Ishikawa (cell line): ENCODE data around the gene SH3BP2.

Experiments
- CEBPB ChIP-seq: IDR thresholded peaks from 2 replicates; pipeline ENCODE4 v1.6.1; 2012
- CREB1 ChIP-seq: IDR thresholded peaks from 2 replicates; pipeline ENCODE4 v1.6.1; 2012; ENCODE audit warnings: low read depth
- EGR1 ChIP-seq: IDR thresholded peaks from 2 replicates; pipeline ENCODE4 v1.6.1; 2012
- EP300 ChIP-seq: IDR thresholded peaks from 2 replicates; pipeline ENCODE4 v1.6.1; 2012; ENCODE audit warnings: borderline replicate concordance
- FOXM1 ChIP-seq: IDR thresholded peaks from 2 replicates; pipeline ENCODE4 v1.6.1; 2012; ENCODE audit warnings: low read depth, borderline replicate concordance
- NFIC ChIP-seq: IDR thresholded peaks from 2 replicates; pipeline ENCODE4 v1.6.1; 2012
- RAD21 ChIP-seq: IDR thresholded peaks from 2 replicates; pipeline ENCODE4 v1.6.1; 2012; ENCODE audit warnings: low read depth
- TAF1 ChIP-seq: IDR thresholded peaks from 2 replicates; pipeline ENCODE4 v1.6.1; 2012; ENCODE audit warnings: low read depth, mild to moderate bottlenecking
- TCF12 ChIP-seq: IDR thresholded peaks from 2 replicates; pipeline ENCODE4 v1.6.1; 2012; ENCODE audit warnings: low read depth
- TEAD4 ChIP-seq: IDR thresholded peaks from 2 replicates; pipeline ENCODE4 v1.6.1; 2012
- USF1 ChIP-seq: IDR thresholded peaks from 2 replicates; pipeline ENCODE4 v1.6.1; 2012
- YY1 ChIP-seq: IDR thresholded peaks from 2 replicates; pipeline ENCODE4 v1.6.1; 2012; ENCODE audit warnings: low read depth
- ZBTB7A ChIP-seq: IDR thresholded peaks from 2 replicates; pipeline ENCODE4 v1.6.1; 2012; ENCODE audit warnings: low read depth
- TF ChIP-seq, protein P1 (sequence below): IDR thresholded peaks from 2 replicates; pipeline ENCODE4 v1.6.1; 2012
- TF ChIP-seq, protein P2 (sequence below): IDR thresholded peaks from 2 replicates; pipeline ENCODE4 v1.6.1; 2012; ENCODE audit warnings: low read depth, mild to moderate bottlenecking

SH3BP2 gene

GRCh38 chr4:2793586-2794485, 951 bp downstream of the SH3BP2 start:
- TF ChIP-seq, protein P1, sequence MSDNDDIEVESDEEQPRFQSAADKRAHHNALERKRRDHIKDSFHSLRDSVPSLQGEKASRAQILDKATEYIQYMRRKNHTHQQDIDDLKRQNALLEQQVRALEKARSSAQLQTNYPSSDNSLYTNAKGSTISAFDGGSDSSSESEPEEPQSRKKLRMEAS = no peak
- no peak for TF ChIP-seq TAF1
- TF ChIP-seq CEBPB = 0 out of 2 replicates have a peak, but pooled peaks have one; percentile 36
- TF ChIP-seq RAD21 = no peak

DNA sequence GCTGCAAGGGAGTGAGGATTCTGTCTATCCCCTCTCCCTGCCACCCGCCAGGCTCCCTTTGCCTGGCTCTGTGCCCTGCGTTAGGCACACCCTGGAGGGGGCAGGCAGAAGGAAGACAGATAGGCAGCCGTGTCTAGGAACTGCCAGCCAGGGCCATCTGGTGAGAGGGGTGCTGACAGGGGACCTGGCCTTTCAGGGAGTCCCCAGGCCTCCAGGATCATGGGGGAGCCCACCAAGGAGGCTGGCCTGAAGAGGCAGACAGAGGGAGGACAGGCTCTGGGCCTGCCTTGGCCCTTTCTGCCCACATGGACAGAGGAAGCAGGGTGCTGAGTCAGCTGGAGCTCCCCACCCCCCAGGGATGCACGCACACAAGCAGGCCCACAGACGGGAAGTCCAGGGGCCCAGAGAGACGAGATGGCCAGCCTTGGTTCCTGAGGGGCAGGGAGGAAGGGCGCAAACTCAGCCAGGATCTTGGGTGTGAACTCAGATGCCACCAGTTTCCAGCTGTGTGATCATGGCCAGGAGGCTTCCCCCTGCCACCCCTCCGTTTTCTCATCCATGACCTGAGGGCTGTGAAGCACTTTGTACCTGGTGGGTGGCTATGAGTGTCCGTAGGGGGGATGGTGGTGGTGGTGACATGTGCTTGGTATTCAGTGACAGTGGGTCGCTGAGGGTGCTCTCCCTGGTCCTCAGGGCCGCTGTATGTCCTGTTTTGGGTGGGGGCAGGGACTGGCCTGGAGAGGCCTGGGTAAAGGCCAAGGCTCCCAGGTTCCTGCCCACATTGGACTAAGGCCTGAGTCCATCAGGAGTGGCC, 1.8 kb downstream of the SH3BP2 start:
- no peak for TF ChIP-seq TAF1
- no peak for TF ChIP-seq FOXM1
- TF ChIP-seq CEBPB = no peak
- TF ChIP-seq ZBTB7A = no peak
- no peak for TF ChIP-seq RAD21

DNA sequence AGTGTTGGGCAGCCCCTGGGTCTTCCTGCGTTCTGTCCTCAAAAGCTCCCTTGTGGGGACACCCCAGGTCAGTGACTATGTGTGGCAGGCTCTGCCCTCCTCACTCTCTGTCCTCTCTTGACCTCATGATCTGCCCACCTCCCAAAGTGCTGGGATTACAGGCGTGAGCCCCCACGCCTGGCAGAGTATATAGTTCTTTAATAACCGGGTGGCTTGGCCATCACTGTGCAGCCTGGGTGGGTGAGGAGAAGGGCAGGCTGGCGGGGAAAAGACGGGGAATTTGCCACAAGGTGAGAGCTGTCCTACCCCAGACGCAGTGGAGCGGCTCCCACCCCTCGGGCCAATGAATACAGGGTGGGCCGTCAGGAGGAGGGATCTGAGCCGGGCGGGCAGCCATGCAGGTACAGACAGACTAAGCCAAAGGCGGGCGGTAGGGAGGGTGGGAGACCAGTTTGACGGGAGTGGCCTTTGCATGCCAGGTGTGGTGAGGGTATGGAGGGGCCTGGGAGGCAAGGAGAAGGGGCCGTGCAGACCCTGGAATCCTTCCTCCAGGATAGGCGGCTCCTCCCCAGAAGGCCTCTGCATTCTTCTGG, 2.5 kb downstream of the SH3BP2 start:
- 0 out of 2 replicates have a peak, but pooled peaks have one; percentile 21 for TF ChIP-seq ZBTB7A
- no peak for TF ChIP-seq YY1

DNA sequence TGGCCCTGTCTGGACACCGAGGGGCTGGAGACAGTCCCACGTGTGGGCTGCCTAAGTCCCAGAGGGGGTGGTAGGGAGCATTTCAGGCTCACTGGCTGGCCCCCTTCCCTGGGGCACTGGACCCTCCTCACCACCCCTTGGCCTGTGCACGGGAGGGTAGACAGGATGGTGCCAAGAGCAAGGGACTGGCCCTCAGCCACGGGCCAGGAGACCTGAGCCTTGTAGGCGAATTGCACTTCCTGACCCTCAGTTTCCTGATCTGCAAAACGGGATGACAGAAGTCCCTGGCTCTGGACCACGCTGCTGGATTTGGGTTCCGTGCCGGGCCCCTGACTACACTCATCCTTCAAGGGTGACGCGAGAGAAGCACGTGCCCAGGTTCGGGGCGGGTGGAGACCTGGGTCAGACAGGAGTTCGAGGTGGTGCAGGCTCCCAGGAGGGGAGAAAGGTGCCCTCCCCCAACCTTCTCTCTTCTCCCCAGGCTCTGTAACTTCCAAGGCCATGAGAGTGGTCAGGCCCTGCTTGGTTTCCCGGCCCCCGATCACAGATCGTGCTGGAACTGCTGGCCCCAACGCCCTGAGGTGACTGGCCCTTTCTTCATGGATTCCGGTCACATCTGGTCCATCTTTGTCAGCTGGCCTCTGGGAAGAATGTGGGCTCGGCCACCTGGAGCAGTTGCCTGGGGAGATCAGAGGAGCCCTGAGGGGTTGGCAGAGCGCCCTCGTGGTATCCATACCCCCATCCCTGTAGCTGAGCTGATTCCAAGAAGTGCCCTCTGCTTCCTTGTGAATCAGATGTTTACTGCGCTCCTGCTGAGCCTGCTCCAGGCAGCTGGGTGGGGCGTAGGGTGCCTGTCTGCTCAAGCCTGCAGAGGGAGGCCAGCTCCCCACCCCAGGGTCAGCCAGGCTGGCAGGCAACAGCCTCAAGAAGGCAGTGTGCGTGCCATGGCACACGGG, 3.3 kb downstream of the SH3BP2 start:
- TF ChIP-seq TCF12 (peak; percentile 78), TEAD4 (0 out of 2 replicates have a peak, but pooled peaks have one; percentile 41), EP300 (no peak), ZBTB7A (peak; percentile 31; the same call in 1 of the 2 replicates), RAD21 (0 out of 2 replicates have a peak, but pooled peaks have one; percentile 1), CEBPB (no peak), NFIC (peak; percentile 73)
- TF ChIP-seq, protein P1 = peak; percentile 33; the same call in 1 of the 2 replicates

DNA sequence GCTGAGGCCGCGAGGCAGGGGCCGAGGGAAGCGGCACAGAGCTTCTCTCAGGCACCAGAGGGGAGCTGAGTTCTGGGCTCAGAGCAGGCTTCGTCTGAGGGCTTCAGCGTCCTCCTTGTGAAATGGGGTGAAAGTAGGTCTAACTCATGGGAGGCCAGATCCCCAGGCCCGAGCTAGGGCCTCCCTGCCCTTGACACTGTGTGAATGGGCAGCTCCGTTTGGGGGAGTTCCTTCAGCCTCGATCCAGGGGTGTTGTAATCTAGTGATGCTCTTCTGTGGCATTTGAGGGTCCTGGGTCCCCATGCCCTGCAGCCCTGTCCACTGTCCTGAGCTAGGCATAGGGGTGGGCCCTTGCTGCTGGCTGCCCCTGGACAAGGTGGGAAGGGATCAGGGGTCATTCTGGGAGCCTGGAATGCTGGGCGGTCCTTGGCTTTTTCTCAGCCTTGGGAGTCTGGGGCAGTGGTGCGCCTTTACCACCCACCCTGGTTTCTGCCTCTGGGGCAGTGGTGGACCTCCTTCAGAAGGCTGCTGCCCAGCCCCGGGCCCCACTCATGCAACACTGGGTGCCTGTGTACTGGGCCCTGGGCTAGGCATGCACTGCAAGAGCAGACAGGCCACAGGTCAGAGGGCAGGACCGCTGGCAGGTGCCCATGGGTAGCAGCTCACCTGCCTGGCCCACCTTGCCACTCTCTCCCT, 4.1 kb downstream of the SH3BP2 start:
- TF ChIP-seq YY1 (no peak), ZBTB7A (0 out of 2 replicates have a peak, but pooled peaks have one; percentile 9)
- TF ChIP-seq, protein P1 = no peak

GRCh38 chr4:2797545-2798305, 4.8 kb downstream of the SH3BP2 start:
- TF ChIP-seq YY1 = no peak
- no peak for TF ChIP-seq RAD21
- TF ChIP-seq, protein P2, sequence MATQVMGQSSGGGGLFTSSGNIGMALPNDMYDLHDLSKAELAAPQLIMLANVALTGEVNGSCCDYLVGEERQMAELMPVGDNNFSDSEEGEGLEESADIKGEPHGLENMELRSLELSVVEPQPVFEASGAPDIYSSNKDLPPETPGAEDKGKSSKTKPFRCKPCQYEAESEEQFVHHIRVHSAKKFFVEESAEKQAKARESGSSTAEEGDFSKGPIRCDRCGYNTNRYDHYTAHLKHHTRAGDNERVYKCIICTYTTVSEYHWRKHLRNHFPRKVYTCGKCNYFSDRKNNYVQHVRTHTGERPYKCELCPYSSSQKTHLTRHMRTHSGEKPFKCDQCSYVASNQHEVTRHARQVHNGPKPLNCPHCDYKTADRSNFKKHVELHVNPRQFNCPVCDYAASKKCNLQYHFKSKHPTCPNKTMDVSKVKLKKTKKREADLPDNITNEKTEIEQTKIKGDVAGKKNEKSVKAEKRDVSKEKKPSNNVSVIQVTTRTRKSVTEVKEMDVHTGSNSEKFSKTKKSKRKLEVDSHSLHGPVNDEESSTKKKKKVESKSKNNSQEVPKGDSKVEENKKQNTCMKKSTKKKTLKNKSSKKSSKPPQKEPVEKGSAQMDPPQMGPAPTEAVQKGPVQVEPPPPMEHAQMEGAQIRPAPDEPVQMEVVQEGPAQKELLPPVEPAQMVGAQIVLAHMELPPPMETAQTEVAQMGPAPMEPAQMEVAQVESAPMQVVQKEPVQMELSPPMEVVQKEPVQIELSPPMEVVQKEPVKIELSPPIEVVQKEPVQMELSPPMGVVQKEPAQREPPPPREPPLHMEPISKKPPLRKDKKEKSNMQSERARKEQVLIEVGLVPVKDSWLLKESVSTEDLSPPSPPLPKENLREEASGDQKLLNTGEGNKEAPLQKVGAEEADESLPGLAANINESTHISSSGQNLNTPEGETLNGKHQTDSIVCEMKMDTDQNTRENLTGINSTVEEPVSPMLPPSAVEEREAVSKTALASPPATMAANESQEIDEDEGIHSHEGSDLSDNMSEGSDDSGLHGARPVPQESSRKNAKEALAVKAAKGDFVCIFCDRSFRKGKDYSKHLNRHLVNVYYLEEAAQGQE = no peak
- TF ChIP-seq CEBPB = no peak
- no peak for TF ChIP-seq TAF1
- TF ChIP-seq FOXM1 = no peak
- no peak for TF ChIP-seq CREB1
- TF ChIP-seq, protein P1 = no peak
- no peak for TF ChIP-seq TCF12
- no peak for TF ChIP-seq EP300
- TF ChIP-seq USF1 = no peak
- TF ChIP-seq EGR1 = no peak
- TF ChIP-seq TEAD4 = no peak
- TF ChIP-seq NFIC = no peak
- TF ChIP-seq ZBTB7A = no peak
